Psoas muscle (tissue), 8 donors: Measurements from ENCODE around the gene STAT6. TPM values are rescaled to one million over a fixed set of nuclear protein-coding genes. Genes with fewer than 3 reads are reported as not detected.

Source experiments
- ATAC-seq, 4 donors: fragments of 200-7000 bp; cut with Tn5 transposase; one replicate each; pipeline ENCODE4 v1.9.1; 2020; ENCODE audit warnings: moderate library complexity in 3 of 4, mild to moderate bottlenecking in 2 of 4
- DNase-seq, 2 donors: peaks; one replicate each; pipeline ENCODE4 v3.0.0-alpha.2; 2020
- H3K27ac ChIP-seq: fragments of 200-600 bp; one replicate; pipeline ENCODE4 v1.8.0; 2022
- H3K27me3 ChIP-seq, 3 donors: fragments of 200-600 bp in 1 of 3; one replicate each; pipeline versions ENCODE4 v1.6.1 to v1.8.0; 2013 to 2022; ENCODE audit warnings: low read length in 2 of 3, mild to moderate bottlenecking in 2 of 3, moderate library complexity in 1 of 3; ENCODE audit not compliant: insufficient read depth in 3 of 3
- H3K36me3 ChIP-seq, 2 donors: fragments of 200-600 bp in 1 of 2; one replicate each; pipeline versions ENCODE4 v1.6.1 to v1.8.0; 2013 to 2022; ENCODE audit warnings: low read depth in 1 of 2, mild to moderate bottlenecking in 1 of 2, moderate library complexity in 1 of 2; ENCODE audit not compliant: insufficient read depth in 1 of 2
- H3K4me1 ChIP-seq: fragments of 200-600 bp; one replicate; pipeline ENCODE4 v1.8.0; 2022
- H3K4me3 ChIP-seq: fragments of 200-600 bp; one replicate; pipeline ENCODE4 v1.8.0; 2022; ENCODE audit warnings: mild to moderate bottlenecking
- H3K9me3 ChIP-seq: fragments of 200-600 bp; one replicate; pipeline ENCODE4 v1.8.0; 2022
- CTCF ChIP-seq: fragments of 200-600 bp; IDR thresholded peaks from one replicate; pipeline ENCODE4 v1.8.0; 2022; ENCODE audit warnings: antibody characterized with exemption
- WGBS, 3 donors: extraction: QIAGEN DNeasy Blood & Tissue Kit; methylation state at CpG; one replicate each; pipeline versions ENCODE4 v1.1.6 to v1.1.7; 2013; 5-methylcytosine and 5-hydroxymethylcytosine counted together
- intact Hi-C, 2 donors: fragments of 100-400 bp; cut with DNase I; formaldehyde crosslinking; loops; one replicate each; pipeline versions ENCODE4 v1.11.0 to v1.14.2; 2022
- polyA plus RNA-seq, 3 donors: library from polyadenylated mRNA; stranded (reverse); fragments of 200-250 nt; gene quantifications; one replicate each; pipeline ENCODE4 v1.2.3, GENCODE V29; 2013
- total RNA-seq, 4 donors: library from RNA; stranded (reverse); fragmentation: NEBNext Ultra II Directional in 2 of 4; extraction: Animal tissue kit (Norgen Biotek cat#: 25700) in 2 of 4; gene quantifications; one replicate each; pipeline versions ENCODE4 v1.2.1 to v1.2.4, GENCODE V29; 2021 to 2023
- donor health status: healthy with polysubstance abuse.
- donor health status: DM: no; HTN: no; CAD: no; lungs with moderate emphysema.
- donor health status: Bipolar disorder and iron deficiency.
- donor health status: healthy.
- donor health status: DM: yes; HTN: yes; CAD: no.
- donor health status: DM: no; HTN: no; CAD: no.
- donor health status: DM: no; HTN: no; CAD: no.
- donor health status: DM: yes; HTN: yes; CAD: no.

The STAT6 gene
- total and polyA plus RNA-seq, 7 donors: 10.4 to 27.7 (median 14.1) TPM

- no peaks in the 10 kb centered on the region for H3K9me3 ChIP-seq
- no peak overlapping the region for H3K27ac ChIP-seq
- TF ChIP-seq CTCF: no peak
Observed at GRCh38 chr12:57143454-57143853, 32.3 kb upstream of the STAT6 start.

GRCh38 chr12:57142727-57143126, 31.6 kb upstream of the STAT6 start:
- DNase-seq (no peak), ATAC-seq (no peak)
- Histone ChIP-seq H3K27ac (no peak overlapping the region), H3K4me3 (no peak overlapping the region), H3K36me3 (peaks cover 0 to 36% of the 10 kb centered on the region in 2 donors), H3K4me1 (peaks cover 5% of the 10 kb centered on the region), H3K9me3 (no peaks in the 10 kb centered on the region), H3K27me3 (no peaks in the 10 kb centered on the region)
- 59 to 77% (median 68%) methylated on average over 6 to 7 of the region's 7 CpGs for WGBS, 3 donors
- TF ChIP-seq CTCF: no peak
- intact Hi-C loops: no loop called here

More at GRCh38 chr12:57143454-57143853, 32.3 kb upstream of the STAT6 start:
- H3K36me3 ChIP-seq: peaks cover 0 to 36% of the 10 kb centered on the region in 2 donors
- peaks cover 7% of the 10 kb centered on the region for H3K4me1 ChIP-seq
- ATAC-seq: no peak
- no peak overlapping the region for H3K4me3 ChIP-seq
- 79 to 80% (median 80%) methylated on average over 4 of the region's 4 CpGs for WGBS, 3 donors
- no peak for DNase-seq
- intact Hi-C loops: no loop called here
- no peaks in the 10 kb centered on the region for H3K27me3 ChIP-seq

GRCh38 chr12:57142121-57142520, 31.0 kb upstream of the STAT6 start:
- peaks cover 0 to 36% of the 10 kb centered on the region in 2 donors for H3K36me3 ChIP-seq
- no peaks in the 10 kb centered on the region for H3K27me3 ChIP-seq
- H3K27ac ChIP-seq: no peak overlapping the region
- peak in 1 of 4 donors; percentile 29 for ATAC-seq
- no peaks in the 10 kb centered on the region for H3K9me3 ChIP-seq
- no peak for DNase-seq
- TF ChIP-seq CTCF: no peak
- no peak overlapping the region for H3K4me3 ChIP-seq
- intact Hi-C loops: no loop called here
- H3K4me1 ChIP-seq: no peaks in the 10 kb centered on the region
- 56 to 79% (median 65%) methylated on average over 9 of the region's 9 CpGs for WGBS, 3 donors

GRCh38 chr12:57141249-57141648, 30.1 kb upstream of the STAT6 start:
- H3K9me3 ChIP-seq: no peaks in the 10 kb centered on the region
- ATAC-seq (no peak), DNase-seq (no peak)
- WGBS, 3 donors: 79 to 93% (median 82%) methylated on average over 8 of the region's 8 CpGs
- intact Hi-C loops: no loop called here
- no peak overlapping the region for H3K27ac ChIP-seq
- no peak overlapping the region for H3K4me3 ChIP-seq
- no peaks in the 10 kb centered on the region for H3K4me1 ChIP-seq
- no peak for TF ChIP-seq CTCF
- peaks cover 0 to 31% of the 10 kb centered on the region in 2 donors for H3K36me3 ChIP-seq
- H3K27me3 ChIP-seq: no peaks in the 10 kb centered on the region
